Uterus (tissue), 4 donors: ENCODE data around the gene RNF133. TPM values are rescaled to one million over a fixed set of nuclear protein-coding genes. Genes with fewer than 3 reads are reported as not detected.

Source experiments
- DNase-seq, 2 donors: peaks; one replicate each; pipeline ENCODE4 v3.0.0-alpha.2; 2019 to 2020
- H3K27ac ChIP-seq, 2 donors: fragments of 200-600 bp; sonication (generic); 1 replicate in 1 of 2; 2 replicates in 1 of 2; pipeline ENCODE4 v1.5.1; 2016 to 2018
- H3K27me3 ChIP-seq, 2 donors: fragments of 200-600 bp; sonication (generic); one replicate each; pipeline ENCODE4 v1.5.1; 2018 to 2019; ENCODE audit warnings: control low read depth in 1 of 2
- H3K36me3 ChIP-seq, 2 donors: fragments of 200-600 bp; sonication (generic); one replicate each; pipeline ENCODE4 v1.5.1; 2019; ENCODE audit warnings: control low read depth in 1 of 2
- H3K4me1 ChIP-seq, 2 donors: fragments of 200-600 bp; sonication (generic); one replicate each; pipeline ENCODE4 v1.5.1; 2018 to 2019; ENCODE audit warnings: control low read depth in 1 of 2
- H3K4me3 ChIP-seq, 2 donors: fragments of 200-600 bp; sonication (generic); 1 replicate in 1 of 2; 2 replicates in 1 of 2; pipeline ENCODE4 v1.5.1; 2018 to 2019; ENCODE audit warnings: mild to moderate bottlenecking in 1 of 2
- H3K9me3 ChIP-seq, 2 donors: fragments of 200-600 bp; sonication (generic); one replicate each; pipeline ENCODE4 v1.5.1; 2019; ENCODE audit warnings: control low read depth in 1 of 2
- CTCF ChIP-seq, 4 experiments: fragments of 200-600 bp in 2 of 4; fragments of 450-650 bp in 2 of 4; sonication (generic) in 2 of 4; IDR thresholded peaks; one replicate each; pipeline ENCODE4 v1.5.1; 2016 to 2019; ENCODE audit warnings: antibody characterized with exemption in 4 of 4, mild to moderate bottlenecking in 2 of 4, moderate library complexity in 1 of 4
- POLR2A ChIP-seq, 2 donors: fragments of 450-650 bp; IDR thresholded peaks; one replicate each; pipeline ENCODE4 v1.6.1; 2016; ENCODE audit warnings: antibody characterized with exemption in 2 of 2, mild to moderate bottlenecking in 1 of 2, moderate library complexity in 1 of 2
- intact Hi-C: fragments of 100-400 bp; cut with DNase I; formaldehyde crosslinking; loops from one replicate; pipeline ENCODE4 v1.15.1; 2023; ENCODE audit warnings: low total_unique reads
- total RNA-seq, 4 donors: library from RNA; depleted of rRNA in 3 of 4; stranded (reverse); fragments of >200 nt in 3 of 4; gene quantifications; one replicate each; pipeline versions ENCODE4 v1.1.0 to v1.2.4, GENCODE V29; 2014 to 2023
- donor health status: DM: yes; HTN: yes; CAD: no.

RNF133 gene
- total RNA-seq, 4 donors from 2014 or later = 1.5 to 6.9 (median 3.8) TPM; not detected in 1

GRCh38 chr7:122736183-122736582 lies 37.3 kb upstream of the RNF133 start:
- H3K4me3 ChIP-seq = no peak overlapping the region
- intact Hi-C loops = no loop called here
- no peaks in the 10 kb centered on the region for H3K27me3 ChIP-seq
- no peaks in the 10 kb centered on the region for H3K36me3 ChIP-seq
- no peak for TF ChIP-seq CTCF (IDR thresholded peaks at IDR 0.05)
- TF ChIP-seq POLR2A (IDR thresholded peaks at IDR 0.05) = no peak
- H3K4me1 ChIP-seq = no peaks in the 10 kb centered on the region
- no peak overlapping the region for H3K27ac ChIP-seq
- no peaks in the 10 kb centered on the region for H3K9me3 ChIP-seq
- no peak for DNase-seq

- Histone ChIP-seq H3K4me1 (no peaks in the 10 kb centered on the region), H3K27ac (no peak overlapping the region), H3K27me3 (no peaks in the 10 kb centered on the region), H3K9me3 (no peaks in the 10 kb centered on the region), H3K4me3 (no peak overlapping the region), H3K36me3 (no peaks in the 10 kb centered on the region)
- DNase-seq = no peak
- intact Hi-C loops = no loop called here
- TF ChIP-seq CTCF (IDR thresholded peaks at IDR 0.05) (no peak), POLR2A (IDR thresholded peaks at IDR 0.05) (no peak)
Measured at GRCh38 chr7:122727759-122728158, 28.8 kb upstream of the RNF133 start.

- no peaks in the 10 kb centered on the region for H3K9me3 ChIP-seq
- H3K36me3 ChIP-seq = no peaks in the 10 kb centered on the region
- no peak overlapping the region for H3K27ac ChIP-seq
- intact Hi-C loops = no loop called here
- no peaks in the 10 kb centered on the region for H3K4me1 ChIP-seq
- H3K27me3 ChIP-seq = no peaks in the 10 kb centered on the region
- DNase-seq = no peak
- TF ChIP-seq POLR2A (IDR thresholded peaks at IDR 0.05) (no peak), CTCF (IDR thresholded peaks at IDR 0.05) (no peak)
- H3K4me3 ChIP-seq = no peak overlapping the region
Measured at GRCh38 chr7:122727354-122727753, 28.4 kb upstream of the RNF133 start.

GRCh38 chr7:122726881-122727280 lies 28.0 kb upstream of the RNF133 start:
- Histone ChIP-seq H3K4me1 (no peaks in the 10 kb centered on the region), H3K9me3 (no peaks in the 10 kb centered on the region), H3K27ac (no peak overlapping the region), H3K27me3 (no peaks in the 10 kb centered on the region), H3K36me3 (no peaks in the 10 kb centered on the region), H3K4me3 (no peak overlapping the region)
- TF ChIP-seq CTCF (IDR thresholded peaks at IDR 0.05) (no peak), POLR2A (IDR thresholded peaks at IDR 0.05) (no peak)
- DNase-seq = no peak
- intact Hi-C loops = no loop called here

- Histone ChIP-seq H3K36me3 (no peaks in the 10 kb centered on the region), H3K27me3 (no peaks in the 10 kb centered on the region), H3K9me3 (no peaks in the 10 kb centered on the region), H3K4me1 (no peaks in the 10 kb centered on the region), H3K27ac (no peak overlapping the region), H3K4me3 (no peak overlapping the region)
- no peak for TF ChIP-seq POLR2A (IDR thresholded peaks at IDR 0.05)
- no peak for TF ChIP-seq CTCF (IDR thresholded peaks at IDR 0.05)
- intact Hi-C loops = no loop called here
- DNase-seq = no peak
Measured at GRCh38 chr7:122724366-122724765, 25.4 kb upstream of the RNF133 start.
